ENCODE data around the gene BLVRA. TPM values are rescaled to one million over a fixed set of nuclear protein-coding genes. Genes with fewer than 3 reads are reported as not detected.

BLVRA gene
- total RNA-seq, 2 donors from 2014 or later: 30.2 to 39.7 TPM

- no peaks in the 10 kb centered on the region for H3K36me3 ChIP-seq
- H3K9me3 ChIP-seq: no peaks in the 10 kb centered on the region
- intact Hi-C loops (cut with DNase I): loop anchor here (2.0 to 5.0 kb wide), 2 partner anchors 114 to 140 kb away; partner anchors contain the start of gene STK17A
- TF ChIP-seq POLR2AphosphoS5 (IDR thresholded peaks at IDR 0.05) (no peak), CTCF (IDR thresholded peaks at IDR 0.05) (no peak), POLR2A (IDR thresholded peaks at IDR 0.05) (no peak)
- H3K27me3 ChIP-seq (replicated peaks; ENCODE audit: insufficient read depth): no peaks in the 10 kb centered on the region
- no peak overlapping the region for H3K27ac ChIP-seq
- H3K4me3 ChIP-seq: no peak overlapping the region
- no peaks in the 10 kb centered on the region for H3K4me1 ChIP-seq (replicated peaks)
- DNase-seq (ENCODE audit: low spot score): no peak
Observed at GRCh38 chr7:43723007-43723341, 35.5 kb upstream of the BLVRA start.

- H3K9me3 ChIP-seq: no peaks in the 10 kb centered on the region
- H3K27me3 ChIP-seq (replicated peaks; ENCODE audit: insufficient read depth): no peaks in the 10 kb centered on the region
- no peaks in the 10 kb centered on the region for H3K36me3 ChIP-seq
- 89% methylated on average over 3 of the region's 3 CpGs for WGBS
- no peak for DNase-seq (ENCODE audit: low spot score)
- H3K27ac ChIP-seq: no peak overlapping the region
- H3K4me1 ChIP-seq (replicated peaks): no peaks in the 10 kb centered on the region
- intact Hi-C loops (cut with DNase I): no loop called here
- TF ChIP-seq POLR2AphosphoS5 (IDR thresholded peaks at IDR 0.05) (no peak), CTCF (IDR thresholded peaks at IDR 0.05) (no peak), POLR2A (IDR thresholded peaks at IDR 0.05) (no peak)
- H3K4me3 ChIP-seq: no peak overlapping the region
Observed at GRCh38 chr7:43725251-43725650, 33.2 kb upstream of the BLVRA start.

DNA sequence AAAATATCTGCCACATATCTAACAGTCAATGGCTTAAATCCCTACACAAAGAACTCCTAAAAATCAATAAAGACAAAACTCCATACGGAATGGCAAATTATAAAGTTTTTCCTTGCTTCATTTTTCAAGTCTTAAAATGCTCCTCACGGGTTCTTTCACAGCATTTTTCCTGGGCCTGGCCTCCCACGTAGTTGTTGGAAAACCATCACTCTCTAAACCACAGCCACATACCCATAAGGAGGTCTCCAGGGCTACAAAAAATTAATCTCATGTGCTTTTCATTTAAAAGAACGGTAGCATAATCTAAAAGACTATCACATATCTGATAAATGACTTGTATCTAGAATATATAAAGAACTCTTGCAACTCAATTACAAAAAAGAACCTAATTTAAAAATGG lies 32.0 kb upstream of the BLVRA start:
- H3K36me3 ChIP-seq: no peaks in the 10 kb centered on the region
- no peak overlapping the region for H3K4me3 ChIP-seq
- no peak for TF ChIP-seq CTCF (IDR thresholded peaks at IDR 0.05)
- TF ChIP-seq POLR2AphosphoS5 (IDR thresholded peaks at IDR 0.05): no peak
- TF ChIP-seq POLR2A (IDR thresholded peaks at IDR 0.05): no peak
- intact Hi-C loops (cut with DNase I): no loop called here
- H3K27ac ChIP-seq: no peak overlapping the region
- no peaks in the 10 kb centered on the region for H3K27me3 ChIP-seq (replicated peaks; ENCODE audit: insufficient read depth)
- H3K9me3 ChIP-seq: no peaks in the 10 kb centered on the region
- H3K4me1 ChIP-seq (replicated peaks): no peaks in the 10 kb centered on the region
- DNase-seq (ENCODE audit: low spot score): no peak
- whole genome bisulfite sequencing: 72% methylated on average over 4 of the region's 4 CpGs

- 94% methylated on average over 5 of the region's 5 CpGs for WGBS
- no peaks in the 10 kb centered on the region for H3K4me1 ChIP-seq (replicated peaks)
- intact Hi-C loops (cut with DNase I): no loop called here
Observed at GRCh38 chr7:43727003-43727402, 31.5 kb upstream of the BLVRA start.

More at GRCh38 chr7:43727003-43727402, 31.5 kb upstream of the BLVRA start:
- no peaks in the 10 kb centered on the region for H3K36me3 ChIP-seq
- no peak overlapping the region for H3K27ac ChIP-seq
- DNase-seq (ENCODE audit: low spot score): no peak
- H3K4me3 ChIP-seq: no peak overlapping the region
- TF ChIP-seq CTCF (IDR thresholded peaks at IDR 0.05): no peak
- TF ChIP-seq POLR2A (IDR thresholded peaks at IDR 0.05): no peak
- TF ChIP-seq POLR2AphosphoS5 (IDR thresholded peaks at IDR 0.05): no peak
- no peaks in the 10 kb centered on the region for H3K9me3 ChIP-seq
- no peaks in the 10 kb centered on the region for H3K27me3 ChIP-seq (replicated peaks; ENCODE audit: insufficient read depth)
